HG03354 (cell line): ENCODE measurements around the gene SPZ1.
"Not testable (repeated sequence)": the region's sequence is repeated elsewhere in the genome, so short reads cannot be mapped to it uniquely, and the experiment has no call there.

ENCODE experiments used
- ATAC-seq: cut with Tn5 transposase; IDR thresholded peaks from one replicate; pipeline ENCODE4 v1.9.1; 2021; ENCODE audit warnings: mild to moderate bottlenecking; ENCODE audit not compliant: unreplicated experiment, poor library complexity, severe bottlenecking

The SPZ1 gene, protein sequence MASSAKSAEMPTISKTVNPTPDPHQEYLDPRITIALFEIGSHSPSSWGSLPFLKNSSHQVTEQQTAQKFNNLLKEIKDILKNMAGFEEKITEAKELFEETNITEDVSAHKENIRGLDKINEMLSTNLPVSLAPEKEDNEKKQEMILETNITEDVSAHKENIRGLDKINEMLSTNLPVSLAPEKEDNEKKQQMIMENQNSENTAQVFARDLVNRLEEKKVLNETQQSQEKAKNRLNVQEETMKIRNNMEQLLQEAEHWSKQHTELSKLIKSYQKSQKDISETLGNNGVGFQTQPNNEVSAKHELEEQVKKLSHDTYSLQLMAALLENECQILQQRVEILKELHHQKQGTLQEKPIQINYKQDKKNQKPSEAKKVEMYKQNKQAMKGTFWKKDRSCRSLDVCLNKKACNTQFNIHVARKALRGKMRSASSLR

DNA sequence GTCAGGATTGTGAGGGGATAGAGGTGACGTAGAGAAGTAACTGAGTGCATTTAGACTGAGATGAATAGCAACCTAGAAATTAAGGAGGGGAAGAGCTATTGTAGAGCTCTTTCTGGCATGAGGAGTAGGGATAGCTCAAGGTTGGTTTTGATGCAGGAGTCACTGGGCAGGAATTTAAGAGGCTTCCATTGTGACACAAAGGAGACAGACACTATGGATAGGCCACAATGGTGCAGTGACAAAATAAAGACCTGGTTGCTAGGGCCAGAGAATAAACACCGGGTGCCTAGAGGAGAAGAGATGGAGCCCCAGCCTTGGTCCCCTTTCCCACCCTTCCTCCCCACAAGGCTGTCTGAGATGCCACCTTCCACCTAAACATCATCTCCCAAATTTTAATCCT, at the start of gene SPZ1:
TSS of gene SPZ1 (plus strand) at position 301 of the 400 bp plus-strand sequence. CDS start 214 bp downstream, outside the sequence.
- ATAC-seq = no peak

DNA sequence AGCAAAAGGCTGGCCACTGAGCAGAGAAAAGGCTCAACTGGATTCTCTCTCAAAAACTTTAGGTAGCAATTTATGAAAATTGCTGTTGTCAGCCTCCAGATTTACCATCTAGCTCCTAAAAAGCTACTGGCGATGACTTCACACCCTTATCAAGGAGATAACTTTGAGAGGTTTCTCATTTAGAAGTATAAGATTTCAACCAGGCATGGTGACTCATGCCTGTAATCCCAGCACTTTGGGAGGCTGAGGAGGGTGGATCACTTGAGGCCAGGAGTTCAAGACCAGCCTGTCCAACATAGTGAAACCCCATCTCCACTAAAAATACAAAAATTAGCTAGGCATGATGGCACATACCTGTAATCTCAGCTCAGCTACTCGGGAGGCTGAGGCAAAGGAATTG, 49.3 kb upstream of the SPZ1 start:
- ATAC-seq = not testable (repeated sequence)

DNA sequence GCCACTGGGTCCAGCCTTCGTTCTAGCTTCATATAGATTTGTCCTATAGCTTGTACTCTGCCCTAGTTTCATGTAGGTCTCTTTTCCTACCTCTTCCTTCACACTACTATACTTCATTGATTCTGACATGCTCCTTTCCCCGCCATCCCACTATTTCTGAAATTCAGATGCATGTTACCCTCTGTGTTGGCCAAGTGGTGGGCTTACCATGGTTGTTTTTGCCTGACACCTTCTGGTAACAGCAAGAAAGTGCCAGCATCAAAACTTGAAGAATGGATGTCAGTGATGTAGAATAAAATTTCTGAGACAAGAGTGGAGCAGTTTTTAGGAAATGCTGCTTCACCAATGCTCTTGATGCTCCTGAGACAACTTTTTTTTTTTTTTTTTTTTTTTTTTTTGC, 44.5 kb upstream of the SPZ1 start:
- ATAC-seq = no peak

DNA sequence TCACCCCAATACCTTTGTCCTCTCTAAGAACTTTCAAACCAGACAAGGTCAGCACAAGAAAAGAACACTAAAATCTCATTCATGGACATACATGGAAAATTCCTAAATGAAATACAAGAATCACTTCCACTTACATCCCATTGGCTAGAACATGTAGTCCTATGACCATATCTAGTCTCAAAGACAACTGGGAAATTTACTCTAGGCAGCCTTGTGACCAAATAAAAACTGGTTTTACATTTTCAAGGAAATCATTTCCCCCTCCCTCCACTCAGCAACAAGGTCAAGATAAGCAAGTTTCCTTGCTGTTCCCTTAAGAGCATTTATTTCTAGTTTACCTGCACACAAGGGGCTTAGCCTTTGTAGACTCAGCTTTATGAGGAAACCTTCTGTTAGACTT, 43.6 kb upstream of the SPZ1 start:
- ATAC-seq = no peak

DNA sequence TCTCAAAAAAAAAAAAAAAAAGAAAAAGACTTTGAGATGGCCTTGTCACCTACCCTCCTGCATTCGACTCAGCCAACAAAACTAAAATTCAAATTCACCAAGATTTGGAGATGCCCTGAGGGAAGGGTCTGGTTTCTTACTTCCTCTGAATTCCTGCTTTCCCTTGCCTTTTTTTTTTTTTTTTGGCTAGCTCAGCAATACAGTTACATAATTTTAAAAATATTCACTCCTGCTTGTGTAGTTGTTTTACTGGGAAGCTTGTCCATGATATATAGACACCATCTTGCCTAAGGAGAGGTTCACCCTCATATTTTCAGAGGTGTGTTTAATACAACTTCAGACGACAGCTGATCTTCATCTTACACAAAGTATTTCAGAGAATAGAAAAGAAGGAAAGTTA, 42.6 kb upstream of the SPZ1 start:
- no peak for ATAC-seq

DNA sequence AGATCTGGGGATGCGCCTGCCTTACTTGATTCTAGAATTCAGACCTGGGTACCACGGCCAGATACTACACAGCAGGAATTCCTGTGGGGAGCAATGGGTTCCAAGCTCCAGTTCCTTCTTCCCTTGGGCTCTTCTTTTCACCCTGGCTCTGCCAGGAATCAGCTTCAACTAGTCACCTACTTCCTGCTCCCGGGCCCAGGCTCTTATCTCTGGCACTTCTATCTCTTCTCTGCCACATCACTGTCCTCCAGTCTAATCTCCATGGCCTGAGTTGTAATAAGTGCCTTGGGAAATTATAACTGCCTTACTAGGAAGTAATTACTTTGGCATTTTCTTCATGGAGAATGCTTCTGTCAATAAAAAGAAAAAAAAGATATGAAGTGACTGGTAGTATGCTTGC, 37.7 kb upstream of the SPZ1 start:
- ATAC-seq = no peak

DNA sequence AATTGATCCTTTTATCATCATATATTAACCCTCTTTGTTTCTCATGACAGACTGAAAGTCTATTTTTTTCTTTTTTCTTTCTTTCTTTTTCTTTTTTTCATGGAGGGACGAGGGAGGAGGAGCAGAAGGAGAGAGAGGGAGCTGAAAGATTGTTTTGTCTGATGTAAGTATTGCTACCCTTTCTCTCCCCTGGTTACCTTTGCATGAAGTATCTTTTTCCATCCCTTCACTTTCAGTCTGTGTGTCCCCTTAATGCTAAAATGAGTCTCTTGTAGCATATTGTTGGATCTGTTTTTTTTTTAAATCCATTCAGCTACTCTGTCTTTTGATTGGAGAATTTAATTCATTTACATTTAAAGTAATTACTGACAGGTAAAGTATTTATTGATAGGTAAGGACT, 36.4 kb upstream of the SPZ1 start:
- ATAC-seq = no peak

DNA sequence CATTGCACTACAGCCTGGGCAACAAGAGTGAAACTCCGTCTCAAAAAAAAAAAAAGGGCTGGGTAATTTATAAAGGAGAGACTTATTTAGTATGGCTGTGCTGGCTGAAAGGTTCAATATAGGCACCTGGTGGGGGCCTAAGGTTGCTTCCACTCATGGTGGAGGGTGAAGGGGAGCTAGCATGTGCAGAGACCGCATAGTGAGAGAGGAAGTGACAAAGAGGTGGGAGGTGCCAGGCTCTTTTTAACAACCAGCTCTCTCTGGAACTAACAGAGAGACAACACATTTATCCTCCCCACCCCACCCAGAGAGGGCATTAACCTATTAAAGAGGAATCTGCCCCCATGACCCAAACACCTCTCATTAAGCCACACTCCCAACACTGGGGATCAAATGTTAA, 35.1 kb upstream of the SPZ1 start:
- no peak for ATAC-seq

DNA sequence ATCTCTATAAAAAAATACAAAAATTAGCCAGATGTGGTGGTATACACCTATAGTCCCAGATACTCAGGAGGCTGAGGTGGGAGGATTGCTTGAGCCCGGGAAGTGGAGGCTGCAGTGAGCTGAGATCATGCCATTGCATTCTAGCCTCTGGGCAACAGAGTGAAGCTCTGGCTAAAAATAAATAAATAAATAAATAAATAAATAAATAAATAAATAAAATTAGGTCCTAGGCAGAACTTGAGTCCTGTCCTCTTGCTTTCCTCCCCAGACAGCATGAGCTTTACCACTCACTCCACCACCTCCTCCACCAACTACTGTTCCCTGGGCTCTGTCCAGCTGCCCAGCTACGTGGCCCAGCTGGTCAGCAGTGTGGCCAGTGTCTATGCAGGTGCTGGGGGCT, 31.6 kb upstream of the SPZ1 start:
- ATAC-seq = no peak

DNA sequence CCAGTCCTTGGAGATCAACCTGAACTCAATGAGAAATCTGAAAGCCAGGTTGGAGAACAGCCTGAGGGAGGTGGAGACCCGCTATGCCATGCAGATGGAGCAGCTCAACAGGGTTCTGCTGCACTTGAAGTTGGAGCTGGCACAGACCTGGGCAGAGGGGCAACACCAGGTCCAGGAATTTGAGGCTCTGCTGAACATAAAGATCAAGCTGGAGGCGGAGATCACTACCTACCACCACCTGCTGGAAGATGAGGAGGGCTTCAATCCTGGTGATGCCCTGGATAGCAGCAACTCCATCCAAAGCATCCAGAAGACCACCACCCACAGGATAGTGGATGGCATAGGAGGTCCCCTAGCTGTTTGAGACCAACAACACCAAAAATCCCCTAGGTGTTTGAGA, 30.5 kb upstream of the SPZ1 start:
- ATAC-seq = no peak

DNA sequence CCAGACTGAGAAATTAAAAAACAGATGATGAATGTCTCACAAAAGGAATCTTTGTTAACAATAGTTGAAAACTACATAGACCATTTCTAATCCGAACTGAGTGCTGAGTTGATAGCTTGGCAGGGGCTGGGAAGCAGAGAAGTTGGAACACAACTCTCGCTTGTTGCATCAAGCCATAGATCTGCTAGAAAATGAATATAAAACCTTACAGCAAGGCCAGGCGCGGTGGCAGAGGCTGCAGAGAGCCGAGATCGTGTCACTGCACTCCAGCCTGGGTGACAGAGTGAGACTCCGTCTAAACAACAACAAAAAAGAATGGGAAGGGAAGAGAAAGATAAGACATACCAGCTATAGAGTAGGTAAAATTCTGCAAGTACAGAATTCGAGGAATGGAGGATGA, 28.0 kb upstream of the SPZ1 start:
- ATAC-seq = no peak

DNA sequence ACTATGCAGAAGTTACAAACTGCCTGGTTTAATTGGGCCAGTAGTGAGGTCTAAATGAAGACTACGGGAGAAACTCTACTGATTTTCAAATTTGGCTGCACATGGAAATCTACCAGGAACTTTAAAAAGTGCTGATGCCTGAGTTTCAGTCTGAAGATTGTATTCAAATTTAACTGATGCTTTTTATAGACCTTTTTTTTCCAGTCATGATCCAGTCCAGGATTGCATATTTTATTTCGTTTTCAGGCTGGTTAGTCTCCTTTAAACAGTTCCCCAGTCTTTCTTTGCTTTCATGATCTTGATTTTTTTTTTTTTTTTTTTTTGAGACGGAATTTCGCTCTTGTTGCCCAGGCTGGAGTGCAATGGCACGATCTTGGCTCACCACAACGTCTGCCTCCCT, 23.7 kb upstream of the SPZ1 start:
- ATAC-seq = no peak

DNA sequence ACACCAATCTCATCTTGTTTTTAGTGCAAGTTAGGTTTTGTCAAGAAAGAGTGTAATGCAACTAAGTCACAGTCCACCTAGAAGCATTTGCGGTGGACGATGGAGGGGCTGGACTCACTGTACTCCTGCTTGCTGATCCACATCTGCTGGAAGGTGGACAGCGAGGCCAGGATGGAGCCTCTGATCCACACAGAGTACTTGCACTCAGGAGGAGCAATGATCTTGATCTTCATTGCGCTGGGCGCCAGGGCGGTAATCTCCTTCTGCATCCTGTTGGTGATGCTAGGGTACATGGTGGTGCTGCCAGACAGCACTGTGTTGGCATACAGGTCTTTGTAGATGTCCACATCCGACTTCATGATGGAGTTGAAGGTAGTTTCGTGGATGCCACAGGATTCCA, 20.2 kb upstream of the SPZ1 start:
- no peak for ATAC-seq

DNA sequence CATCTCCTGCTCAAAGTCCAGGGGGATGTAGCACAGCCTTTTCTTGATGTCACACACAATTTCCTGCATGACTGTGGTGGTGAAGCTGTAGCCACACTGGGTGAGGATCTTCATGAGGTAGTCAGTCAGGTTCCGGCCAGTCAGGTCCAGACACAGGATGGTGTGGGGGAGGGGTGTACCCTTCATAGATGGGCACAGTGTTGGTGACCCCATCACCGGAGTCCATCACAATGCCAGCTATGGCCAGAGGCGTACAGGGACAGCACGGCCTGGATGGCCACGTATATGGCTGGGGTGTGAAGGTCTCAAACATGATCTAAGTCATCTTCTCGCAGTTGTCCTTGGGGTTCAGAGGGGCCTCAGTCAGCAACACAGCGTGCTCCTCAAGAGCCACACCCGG, 19.7 kb upstream of the SPZ1 start:
- no peak for ATAC-seq

DNA sequence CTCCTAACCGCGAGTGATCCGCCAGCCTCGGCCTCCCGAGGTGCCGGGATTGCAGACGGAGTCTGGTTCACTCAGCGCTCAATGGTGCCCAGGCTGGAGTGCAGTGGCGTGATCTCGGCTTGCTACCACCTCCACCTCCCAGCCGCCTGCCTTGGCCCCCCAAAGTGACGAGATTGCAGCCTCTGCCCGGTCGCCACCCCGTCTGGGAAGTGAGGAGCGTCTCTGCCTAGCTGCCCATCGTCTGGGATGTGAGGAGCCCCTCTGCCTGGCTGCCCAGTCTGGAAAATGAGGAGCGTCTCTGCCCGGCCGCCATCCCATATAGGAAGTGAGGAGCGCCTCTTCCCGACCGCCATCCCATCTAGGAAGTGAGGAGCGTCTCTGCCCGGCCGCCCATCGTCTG, 19.0 kb upstream of the SPZ1 start:
- not testable (repeated sequence) for ATAC-seq

DNA sequence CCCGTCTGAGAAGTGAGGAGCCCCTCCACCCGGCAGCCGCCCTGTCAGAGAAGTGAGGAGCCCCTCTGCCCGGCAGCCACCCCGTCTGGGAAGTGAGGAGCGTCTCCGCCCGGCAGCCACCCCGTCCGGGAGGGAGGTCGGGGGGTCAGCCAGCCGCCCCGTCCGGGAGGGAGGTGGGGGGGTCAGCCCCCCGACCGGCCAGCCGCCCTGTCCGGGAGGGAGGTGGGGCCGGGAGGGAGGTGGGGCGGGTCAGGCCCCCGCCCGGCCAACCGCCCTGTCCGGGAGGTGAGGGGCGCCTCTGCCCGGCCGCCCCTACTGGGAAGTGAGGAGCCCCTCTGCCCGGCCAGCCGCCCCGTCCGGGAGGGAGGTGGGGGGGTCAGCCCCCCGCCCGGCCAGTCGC, 18.5 kb upstream of the SPZ1 start:
- ATAC-seq = not testable (repeated sequence)

DNA sequence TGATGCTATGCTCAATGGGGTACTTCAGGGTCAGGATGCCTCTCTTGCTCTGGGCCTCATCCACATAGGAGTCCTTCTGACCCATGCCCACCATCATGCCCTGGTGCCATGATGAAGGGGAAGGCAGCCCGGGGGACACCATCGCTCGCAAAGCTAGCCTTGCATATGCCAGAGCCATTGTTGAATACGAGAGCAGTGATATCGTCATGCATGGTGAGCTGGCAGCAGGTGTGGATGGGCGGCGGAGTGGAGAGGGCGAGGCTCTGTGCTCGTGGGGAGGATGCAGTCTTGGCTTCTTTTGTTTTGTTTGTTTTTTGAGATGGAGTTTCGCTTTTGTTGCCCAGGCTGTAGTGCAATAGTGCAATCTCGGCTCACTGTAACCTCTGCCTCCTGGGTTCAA, 17.2 kb upstream of the SPZ1 start:
- ATAC-seq = no peak

DNA sequence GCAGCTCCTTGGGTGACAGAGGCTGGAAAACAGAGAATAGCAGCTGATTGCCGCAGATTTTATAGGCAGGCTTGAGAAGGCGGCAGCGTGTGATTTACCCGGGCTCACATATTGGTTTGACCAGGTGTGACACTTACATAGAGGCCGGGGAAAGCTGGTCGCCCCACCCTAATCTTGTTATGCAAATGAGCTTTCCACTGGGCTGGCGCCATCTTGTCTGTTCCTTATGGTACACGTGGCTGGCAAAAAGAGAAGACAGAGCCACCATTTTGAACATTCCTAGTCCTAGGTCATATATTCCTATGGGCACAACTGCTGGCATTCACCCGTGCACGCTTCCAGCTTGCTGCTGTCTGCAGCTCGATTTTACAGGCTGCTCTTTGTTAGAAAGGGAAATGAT, 11.3 kb upstream of the SPZ1 start:
- no peak for ATAC-seq

DNA sequence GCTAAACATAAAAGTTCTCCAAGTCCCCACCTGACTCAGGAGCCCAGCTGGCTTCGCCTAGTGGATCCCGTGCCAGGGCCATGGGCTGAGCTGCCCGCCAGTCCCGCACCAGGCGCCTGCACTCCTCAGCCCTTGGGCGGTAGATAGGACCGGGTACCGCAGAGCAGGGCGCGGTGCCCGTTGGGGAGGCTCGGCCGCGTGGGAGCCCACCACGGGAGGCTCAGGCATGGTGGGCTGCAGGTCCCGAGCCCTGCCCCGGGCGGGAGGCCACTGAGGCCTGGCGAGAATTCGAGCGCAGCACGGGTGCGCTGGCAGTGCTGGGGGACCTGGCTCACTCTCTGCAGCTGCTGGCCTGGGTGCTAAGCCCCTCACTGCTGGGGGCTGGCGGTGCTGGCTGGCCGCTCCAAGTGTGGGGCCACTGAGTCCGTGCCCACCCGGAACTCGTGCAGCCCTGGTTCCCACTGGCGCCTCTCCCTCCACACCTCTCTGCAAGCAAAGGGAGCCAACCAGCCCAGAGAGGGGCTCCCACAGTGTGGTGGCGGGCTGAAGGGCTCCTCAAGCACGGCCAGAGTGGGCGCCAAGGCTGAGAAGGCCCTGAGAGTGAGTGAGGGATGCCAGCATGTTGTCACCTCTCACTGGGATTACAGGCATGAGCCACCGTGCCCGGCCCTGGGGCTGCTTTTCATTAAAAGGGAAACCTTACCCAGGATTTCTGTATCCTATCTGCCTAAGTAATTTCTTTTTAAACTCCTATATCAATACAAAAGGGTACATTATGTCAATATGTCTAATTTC, 9.7 kb upstream of the SPZ1 start:
- no peak for ATAC-seq

DNA sequence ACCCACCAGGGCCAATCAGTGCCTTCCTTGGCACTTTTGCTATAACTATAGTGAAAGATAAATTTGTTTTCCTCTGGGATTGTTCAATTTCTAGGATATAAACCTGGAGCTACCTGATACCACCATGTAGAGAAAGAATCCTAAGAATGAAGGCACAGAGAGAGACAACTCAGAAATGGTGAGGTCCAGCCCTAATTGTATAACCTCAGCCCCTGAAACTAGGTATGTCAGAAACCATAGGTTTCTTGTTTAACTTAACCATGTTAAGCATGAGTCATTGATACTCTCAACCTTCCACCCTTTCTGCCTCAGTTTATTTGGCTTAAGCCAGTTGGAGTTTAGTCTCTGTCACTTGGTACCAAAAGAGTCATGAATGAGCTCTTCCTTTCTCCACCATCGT, 4.6 kb upstream of the SPZ1 start:
- no peak for ATAC-seq

DNA sequence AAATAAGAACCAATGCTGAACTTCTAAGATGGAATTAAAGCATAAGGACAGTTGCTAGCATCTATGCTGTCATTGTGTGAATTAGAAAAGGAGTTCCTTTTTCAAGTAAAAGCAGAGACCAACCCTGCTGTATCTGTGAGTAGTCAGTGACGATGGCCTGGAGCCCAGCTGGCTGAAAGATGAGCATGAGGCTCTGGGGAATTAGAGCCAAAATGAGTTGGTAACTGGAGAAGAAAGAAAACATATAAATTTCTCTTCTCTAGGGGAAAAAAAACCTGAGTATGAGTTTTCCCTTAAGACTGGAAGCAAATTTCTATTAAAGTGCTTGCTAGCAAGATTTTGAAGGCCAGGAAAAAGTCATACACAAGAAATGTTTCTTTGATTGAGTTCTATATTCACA, 1.6 kb upstream of the SPZ1 start:
- no peak for ATAC-seq
